SK-MEL-5 (cell line): Measurements from ENCODE around the gene PDCD2L. TPM values are rescaled to one million over a fixed set of nuclear protein-coding genes. Genes with fewer than 3 reads are reported as not detected.
"Not testable (repeated sequence)": the region's sequence is repeated elsewhere in the genome, so short reads cannot be mapped to it uniquely, and the experiment has no call there.

Experiments
- DNase-seq: peaks from one replicate; pipeline ENCODE4 v3.0.0-alpha.2; 2016; ENCODE audit warnings: low read depth, low spot score
- in situ Hi-C: cut with HindIII; loops from 2 replicates; pipeline ENCODE4 v1.10.0; 2016; ENCODE audit warnings: low sequenced_read_pairs, high pct_unique_total_duplicates, low pct_unique_long_range_greater_than_20kb
- total RNA-seq: library from RNA; depleted of rRNA; stranded (reverse); fragments of >200 nt; shearing (Covaris generic); gene quantifications from 2 replicates; pipeline ENCODE4 v1.2.3, GENCODE V29; 2014

PDCD2L gene
- total RNA-seq, 1 experiment from 2014 or later = 18.6 TPM

DNA sequence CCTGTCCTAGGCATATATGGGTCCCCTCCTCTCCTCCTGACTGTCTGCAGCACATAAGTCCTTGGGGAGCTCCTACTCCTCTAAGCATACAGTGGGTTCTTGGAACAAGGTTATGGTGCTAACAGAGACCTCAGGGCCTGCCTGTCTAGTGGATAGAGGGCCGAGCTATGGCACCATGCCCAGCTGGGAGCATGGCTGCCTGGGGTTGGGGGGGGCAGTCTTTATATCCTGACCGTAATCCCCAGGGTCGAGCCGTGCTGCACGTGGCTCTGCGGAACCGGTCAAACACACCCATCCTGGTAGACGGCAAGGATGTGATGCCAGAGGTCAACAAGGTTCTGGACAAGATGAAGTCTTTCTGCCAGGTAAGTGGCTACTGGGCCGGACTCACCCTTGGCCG is 35.9 kb upstream of the PDCD2L start:
- DNase-seq = no peak
- in situ Hi-C loops = no loop called here

DNA sequence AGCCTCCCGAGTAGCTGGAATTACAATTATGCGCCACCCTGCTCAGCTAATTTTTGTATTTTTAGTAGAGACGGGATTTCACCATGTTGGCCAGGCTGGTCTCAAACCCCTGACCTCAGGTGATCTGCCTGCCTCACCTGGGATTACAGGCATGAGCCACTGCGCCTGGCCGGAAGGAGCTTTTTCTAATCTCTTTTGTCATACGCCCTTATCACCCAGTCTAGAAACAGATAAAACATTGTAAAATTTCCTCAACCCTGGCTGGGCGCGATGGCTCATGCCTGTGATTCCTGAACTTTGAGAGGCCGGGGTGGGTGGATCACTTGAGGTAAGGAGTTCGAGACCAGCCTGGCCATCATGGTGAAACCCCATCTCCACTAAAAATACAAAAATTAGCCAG is 35.0 kb upstream of the PDCD2L start:
- in situ Hi-C loops, DNase-seq: not testable (repeated sequence)

DNA sequence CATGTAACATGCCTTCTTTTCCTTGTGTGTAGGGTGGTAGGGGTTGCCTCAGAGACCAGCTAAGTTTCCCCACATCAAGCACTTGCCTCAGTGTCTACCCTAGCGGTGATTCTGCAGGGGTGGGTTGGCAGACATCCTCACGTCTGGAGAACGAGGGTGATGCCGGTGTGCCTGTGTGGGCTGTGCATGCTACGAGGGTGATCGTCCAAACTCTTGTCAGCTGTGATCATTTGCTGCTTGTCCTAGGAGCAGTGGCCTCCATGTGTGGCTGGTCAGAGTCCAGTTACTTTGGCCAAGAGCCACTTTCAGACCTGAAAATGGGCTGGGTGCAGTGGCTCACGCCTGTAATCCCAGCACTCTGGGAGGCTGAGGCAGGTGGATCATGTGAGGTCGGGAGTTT is 34.1 kb upstream of the PDCD2L start:
- DNase-seq = no peak
- in situ Hi-C loops = no loop called here

DNA sequence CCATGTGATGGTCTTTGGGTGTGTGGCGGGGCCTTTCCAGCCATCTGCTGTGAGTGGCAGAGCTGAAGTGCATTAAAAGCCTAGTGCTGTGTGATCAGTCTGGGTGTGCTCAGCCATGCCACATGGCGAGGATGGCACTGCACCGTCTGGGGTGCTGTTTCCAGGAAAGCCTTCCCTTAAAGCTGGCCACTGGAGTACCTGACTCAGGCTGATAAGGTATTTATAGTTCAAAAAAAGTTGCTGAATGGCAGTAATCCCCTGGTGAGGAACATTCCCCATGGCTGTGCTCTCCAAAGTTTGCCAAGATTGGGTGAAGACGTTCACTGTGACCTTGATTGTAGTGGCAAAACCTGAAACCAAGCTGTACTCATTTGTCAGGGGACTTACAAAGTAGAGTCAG is 33.2 kb upstream of the PDCD2L start:
- DNase-seq = no peak
- in situ Hi-C loops = no loop called here

DNA sequence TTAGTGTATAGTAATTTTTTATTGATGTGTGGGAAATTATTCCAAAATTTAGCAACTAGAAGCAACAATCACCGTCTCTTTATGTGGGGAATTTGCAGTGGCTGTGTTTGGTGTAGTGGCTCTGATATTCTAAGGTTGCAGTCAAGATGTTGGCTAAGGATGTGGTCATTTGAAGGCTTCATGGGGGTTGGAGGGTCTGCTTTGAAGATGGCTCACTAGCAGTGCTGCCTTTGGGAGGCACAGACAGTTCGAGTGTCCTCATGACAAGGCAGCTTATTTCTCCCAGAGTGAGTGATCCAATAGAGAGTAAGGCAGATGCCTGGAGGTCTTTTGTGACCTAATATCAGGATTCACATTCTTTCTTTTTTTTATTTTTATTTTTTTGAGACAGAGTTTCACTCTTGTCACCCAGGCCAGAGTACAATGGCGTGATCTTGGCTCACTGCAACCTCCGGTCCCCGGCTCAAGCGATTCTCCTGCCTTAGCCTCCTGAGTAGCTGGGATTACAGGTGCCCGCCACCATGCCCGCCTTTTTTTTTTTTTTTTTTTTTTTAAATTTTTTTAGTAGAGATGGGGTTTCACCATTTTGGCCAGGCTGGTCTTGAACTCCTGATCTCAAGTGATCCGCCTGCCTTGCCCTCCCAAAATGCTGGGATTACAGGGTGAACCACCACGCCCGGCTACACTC is 30.5 kb upstream of the PDCD2L start:
- no peak for DNase-seq
- in situ Hi-C loops = no loop called here

DNA sequence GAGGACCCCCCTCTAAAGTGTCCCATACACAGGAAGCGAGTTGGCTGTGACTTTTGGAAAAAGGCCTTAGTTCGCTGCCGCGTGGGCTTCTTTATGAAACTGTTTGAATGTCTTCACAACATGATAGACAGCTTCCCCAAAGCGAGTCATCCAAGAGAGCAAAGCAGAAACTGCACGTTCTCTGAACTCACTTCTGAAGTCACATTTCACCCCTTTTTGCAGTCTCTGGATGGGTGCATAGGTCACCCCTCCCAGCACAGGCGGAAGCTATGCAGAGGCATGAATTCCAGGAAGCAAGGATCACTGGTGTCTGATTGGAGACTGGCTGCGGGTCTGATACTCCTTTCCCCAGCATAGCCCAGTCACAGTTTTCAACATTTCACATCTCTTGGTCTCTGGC is 28.6 kb upstream of the PDCD2L start:
- no peak for DNase-seq
- in situ Hi-C loops = no loop called here

DNA sequence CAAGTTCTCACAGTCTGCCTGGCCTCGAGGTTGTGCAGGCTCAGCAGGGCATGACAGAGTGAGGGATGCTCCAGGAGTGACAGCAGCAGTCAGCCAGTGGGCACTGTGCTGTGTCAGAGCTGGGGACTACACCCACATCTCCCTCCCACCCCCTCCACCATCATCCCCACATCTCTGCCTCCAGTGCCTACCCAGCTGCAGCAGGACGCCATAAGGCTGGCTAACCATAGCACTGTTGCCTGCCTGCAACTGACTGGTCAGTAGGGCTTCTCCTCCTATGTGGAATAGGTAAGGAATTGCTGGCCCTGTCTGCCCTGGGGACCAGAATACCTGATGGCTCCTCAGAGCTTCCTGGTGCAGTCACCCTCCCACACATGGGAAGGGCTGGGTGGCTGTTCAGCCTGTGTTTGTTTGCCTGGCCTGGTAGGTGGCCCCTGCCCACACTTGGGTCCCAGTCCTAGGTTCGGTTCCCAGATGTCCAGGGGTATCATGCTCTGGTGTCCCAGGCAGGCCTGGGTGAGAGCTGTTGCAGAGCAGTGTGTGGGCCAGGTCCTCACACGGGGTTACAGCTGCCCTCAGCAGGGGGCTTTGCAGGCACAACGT is 23.5 kb upstream of the PDCD2L start:
- in situ Hi-C loops = no loop called here

DNA sequence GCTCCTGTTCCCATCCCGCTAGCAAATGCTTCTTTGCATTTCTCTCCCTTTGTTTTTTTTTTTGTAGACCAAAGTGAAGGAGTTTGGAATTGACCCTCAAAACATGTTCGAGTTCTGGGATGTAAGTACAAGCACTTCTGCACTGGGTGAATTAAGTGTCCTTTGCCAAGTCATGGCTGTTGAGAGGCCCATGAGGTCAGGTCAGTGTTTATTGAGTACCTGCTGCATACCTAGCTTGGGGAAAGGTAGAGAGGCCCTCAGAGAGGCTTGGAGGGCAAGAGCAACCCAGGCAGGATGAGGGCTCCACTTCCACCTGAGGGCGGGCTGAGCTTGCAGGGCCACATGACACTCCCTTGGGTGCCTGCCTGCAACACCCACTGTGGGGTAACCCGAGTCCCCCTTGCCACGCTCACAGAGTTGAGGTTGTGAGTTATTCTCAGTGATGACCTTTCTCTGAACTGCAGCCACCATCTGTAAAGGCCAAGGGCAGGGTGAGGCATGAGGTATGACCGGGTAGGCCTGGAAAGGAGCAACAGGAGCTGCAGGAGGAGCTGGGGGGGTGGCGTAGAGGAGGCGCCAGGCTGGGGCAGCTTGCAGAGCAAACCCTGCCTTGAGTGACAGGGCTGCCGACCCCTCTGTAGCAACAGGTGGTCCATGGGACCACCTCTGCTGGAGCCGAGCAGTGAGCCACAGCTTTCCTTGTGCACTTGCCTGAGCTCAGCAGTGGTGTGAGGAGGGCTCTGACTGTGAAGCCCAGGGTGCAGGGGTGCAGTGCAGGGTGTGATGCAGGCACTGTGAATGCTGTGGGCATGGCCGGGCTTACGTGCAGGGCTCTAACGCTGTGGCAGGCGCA is 22.6 kb upstream of the PDCD2L start:
- in situ Hi-C loops = no loop called here
- DNase-seq = no peak

More for the DNA sequence above, 23.5 kb upstream of the PDCD2L start:
- no peak for DNase-seq

DNA sequence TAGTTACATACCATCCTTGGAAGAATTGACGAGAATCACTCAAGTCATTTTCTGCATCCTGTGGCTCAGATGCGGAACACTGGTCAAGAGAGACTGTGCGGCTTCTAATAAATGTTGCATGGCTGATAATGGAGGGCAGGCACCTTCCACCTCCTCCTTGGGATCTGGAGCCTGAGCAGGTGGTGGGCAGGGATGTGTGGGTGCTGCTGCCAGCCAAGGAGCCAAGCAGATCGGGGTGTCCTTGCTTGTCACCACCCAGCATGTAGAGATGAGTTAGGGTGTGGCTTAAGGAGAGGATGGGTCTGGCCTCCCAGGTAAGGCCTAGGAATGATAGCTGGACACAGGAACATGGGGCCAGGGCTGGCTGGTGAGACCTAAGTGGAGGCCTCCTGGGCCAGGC is 21.7 kb upstream of the PDCD2L start:
- no peak for DNase-seq
- in situ Hi-C loops = no loop called here

DNA sequence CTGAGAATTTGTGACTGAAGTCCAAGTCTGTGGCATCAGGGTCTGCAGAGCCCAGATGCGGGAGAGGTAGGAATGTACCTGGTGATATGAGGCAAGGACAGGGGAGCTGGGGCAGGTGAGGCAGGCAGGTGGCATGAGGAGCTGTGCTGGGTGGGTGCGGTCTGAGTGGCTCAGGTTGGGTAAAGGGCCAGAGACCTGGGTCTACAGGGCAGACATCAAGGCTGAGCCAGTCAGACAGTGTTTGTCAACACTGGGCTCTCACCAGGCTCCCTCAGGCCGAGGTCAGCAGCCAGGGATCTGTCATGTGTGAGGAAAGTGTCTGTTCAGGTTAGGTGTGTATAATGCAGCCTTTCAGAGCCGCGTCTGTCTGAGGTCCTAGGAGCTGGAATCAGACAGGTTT is 20.6 kb upstream of the PDCD2L start:
- in situ Hi-C loops = no loop called here
- no peak for DNase-seq

DNA sequence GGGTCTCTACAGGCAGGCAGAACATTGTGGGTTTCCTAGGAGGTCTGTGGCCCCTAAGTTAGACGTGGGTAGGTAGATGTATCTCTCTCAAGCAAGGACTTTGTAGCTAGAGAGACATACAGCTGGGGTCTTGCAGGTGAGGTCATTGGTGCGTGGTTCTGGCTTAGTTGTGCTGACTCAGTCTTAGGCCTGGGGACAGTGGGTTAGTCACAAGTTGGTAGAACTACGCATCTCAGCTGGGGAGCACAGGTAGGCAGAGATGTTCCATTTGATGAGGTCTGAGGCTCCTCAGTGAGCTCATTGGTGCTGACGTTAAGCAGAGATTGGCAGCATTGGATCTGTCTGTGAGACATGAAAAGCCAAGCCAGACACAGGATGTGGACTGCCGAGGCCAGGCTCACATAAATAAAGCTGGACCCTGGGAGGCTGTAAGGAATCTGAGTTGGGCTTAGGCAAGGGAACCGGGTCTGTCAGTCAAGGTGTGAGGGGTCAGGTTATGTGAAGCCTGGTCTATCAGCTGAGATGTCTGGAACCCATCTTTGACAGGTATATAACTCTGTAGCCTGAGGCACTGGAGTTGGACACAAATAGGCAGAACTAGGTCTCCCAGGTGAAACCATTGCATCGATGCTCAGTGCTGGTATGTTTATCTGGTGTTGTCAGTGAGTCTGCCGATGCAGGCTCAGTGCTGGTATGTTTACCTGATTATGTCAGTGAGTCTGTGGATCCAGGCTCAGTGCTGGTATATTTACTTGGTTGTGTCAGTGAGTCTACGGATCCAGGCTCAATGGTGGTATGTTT is 17.4 kb upstream of the PDCD2L start:
- DNase-seq = no peak
- in situ Hi-C loops = no loop called here

DNA sequence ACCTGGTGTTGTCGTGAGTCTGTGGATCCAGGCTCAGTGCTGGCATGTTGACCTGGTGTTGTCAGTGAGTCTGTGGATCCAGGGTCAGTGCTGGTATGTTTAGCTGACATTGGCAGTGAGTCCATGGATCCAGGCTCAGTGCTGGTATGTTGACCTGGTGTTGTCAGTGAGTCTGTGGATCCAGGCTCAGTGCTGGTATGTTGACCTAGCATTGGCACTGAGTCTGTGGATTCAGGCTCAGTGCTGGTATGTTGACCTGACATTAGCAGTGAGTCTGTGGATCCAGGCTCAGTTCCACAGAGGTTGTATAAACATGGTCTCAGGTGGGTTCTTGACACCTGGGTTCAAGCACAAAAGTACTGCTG is 16.8 kb upstream of the PDCD2L start:
- DNase-seq = no peak
- in situ Hi-C loops = no loop called here

DNA sequence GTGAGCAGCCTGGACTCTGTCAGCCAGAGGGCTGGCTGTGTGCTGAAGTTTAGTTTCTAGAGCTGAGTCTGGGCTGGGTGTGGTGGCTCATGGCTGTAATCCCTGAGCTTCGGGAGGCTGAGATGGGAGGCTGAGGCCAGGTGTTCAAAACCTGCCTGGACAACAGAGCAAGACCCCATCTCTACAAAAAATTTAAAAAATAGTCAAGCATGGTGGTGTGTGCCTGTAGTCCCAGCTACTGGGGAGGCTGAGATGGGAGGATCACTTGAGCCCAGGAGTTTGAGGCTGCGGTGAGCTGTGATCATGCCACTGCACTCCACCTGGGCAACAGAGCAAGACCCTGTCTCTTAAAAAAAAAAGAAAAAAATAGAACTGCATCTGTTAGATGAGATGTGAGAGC is 15.5 kb upstream of the PDCD2L start:
- DNase-seq, in situ Hi-C loops: not testable (repeated sequence)

DNA sequence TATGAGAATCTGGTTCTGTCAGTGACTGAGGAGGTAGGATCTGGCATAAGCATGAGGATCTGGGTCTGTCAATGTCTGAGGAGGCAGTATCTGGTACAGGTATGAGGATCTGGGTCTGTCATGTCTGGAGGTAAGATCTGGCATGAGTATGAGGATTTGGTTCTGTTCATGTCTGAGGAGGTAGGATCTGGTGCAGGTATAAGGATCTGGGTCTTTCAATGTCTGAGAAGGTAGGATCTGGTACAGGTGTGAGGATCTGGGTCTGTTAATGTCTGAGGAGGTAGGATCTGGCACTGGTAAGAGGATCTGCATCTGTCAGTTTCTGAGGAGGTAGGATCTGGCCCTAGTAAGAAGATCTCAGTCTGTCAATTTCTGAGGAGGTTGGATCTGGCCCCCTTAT is 12.4 kb upstream of the PDCD2L start:
- no peak for DNase-seq
- in situ Hi-C loops = no loop called here

DNA sequence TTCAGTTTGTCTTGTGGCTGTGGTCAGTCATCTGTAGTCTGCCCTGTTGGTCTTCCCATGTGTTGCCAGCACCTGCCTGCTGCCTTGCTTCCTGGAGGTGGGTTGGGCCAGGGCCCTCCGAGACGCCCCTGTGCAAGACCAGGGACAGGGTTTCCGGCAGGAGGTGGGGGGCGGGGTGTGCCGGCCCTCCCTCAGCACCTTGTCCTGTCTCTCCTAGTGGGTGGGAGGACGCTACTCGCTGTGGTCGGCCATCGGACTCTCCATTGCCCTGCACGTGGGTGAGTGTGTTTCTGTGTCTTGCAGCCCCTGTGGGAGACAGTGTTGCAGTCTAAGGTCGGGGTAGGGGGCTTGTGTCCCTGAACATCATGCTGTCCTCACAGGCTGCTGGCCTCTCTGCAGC is 11.2 kb upstream of the PDCD2L start:
- in situ Hi-C loops = no loop called here
- DNase-seq = no peak

DNA sequence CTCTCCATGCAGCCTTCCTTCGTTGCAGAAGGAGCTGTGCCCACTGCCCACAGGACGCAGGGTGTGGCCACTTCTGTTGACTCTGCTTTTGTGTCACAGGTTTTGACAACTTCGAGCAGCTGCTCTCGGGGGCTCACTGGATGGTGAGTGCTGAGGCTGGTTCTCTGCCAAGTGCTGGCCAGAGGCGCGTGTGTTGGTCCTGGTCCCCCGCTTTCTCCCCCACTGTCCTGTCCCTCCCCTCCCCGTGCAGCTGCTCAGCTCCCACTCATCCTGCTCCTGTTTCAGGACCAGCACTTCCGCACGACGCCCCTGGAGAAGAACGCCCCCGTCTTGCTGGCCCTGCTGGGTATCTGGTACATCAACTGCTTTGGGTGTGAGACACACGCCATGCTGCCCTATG is 10.6 kb upstream of the PDCD2L start:
- no peak for DNase-seq
- in situ Hi-C loops = no loop called here

DNA sequence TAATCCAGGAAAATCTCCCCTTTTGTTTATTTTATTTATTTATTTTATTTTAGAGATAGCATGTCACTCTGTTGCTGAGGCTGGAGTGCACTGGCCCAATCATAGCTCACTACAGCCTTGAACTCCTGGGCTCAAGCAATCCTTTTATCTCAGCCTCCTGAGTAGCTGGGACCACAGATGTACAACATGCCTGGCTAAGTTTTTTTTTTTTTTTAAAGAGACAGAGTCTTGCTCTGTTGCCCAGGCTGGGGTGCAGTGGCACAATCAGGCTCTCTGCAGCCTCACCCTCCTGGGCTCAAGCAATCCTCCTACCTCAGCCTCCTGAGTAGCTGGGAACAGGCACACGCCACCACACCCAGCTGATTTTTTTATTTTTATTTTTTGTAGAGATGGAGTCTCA is 6.3 kb upstream of the PDCD2L start:
- in situ Hi-C loops = no loop called here
- DNase-seq = no peak

DNA sequence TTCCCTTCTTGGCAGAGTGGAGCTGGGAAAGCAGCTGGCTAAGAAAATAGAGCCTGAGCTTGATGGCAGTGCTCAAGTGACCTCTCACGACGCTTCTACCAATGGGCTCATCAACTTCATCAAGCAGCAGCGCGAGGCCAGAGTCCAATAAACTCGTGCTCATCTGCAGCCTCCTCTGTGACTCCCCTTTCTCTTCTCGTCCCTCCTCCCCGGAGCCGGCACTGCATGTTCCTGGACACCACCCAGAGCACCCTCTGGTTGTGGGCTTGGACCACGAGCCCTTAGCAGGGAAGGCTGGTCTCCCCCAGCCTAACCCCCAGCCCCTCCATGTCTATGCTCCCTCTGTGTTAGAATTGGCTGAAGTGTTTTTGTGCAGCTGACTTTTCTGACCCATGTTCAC is 4.3 kb upstream of the PDCD2L start:
- in situ Hi-C loops = no loop called here

More for the DNA sequence above, 4.3 kb upstream of the PDCD2L start:
- no peak for DNase-seq
